Body of pancreas (tissue), 4 donors: ENCODE data around the gene PCDHGB5.

Source experiments
- POLR2A ChIP-seq, 3 donors: fragments of 450-650 bp; IDR thresholded peaks; one replicate each; pipeline ENCODE4 v1.6.1; 2016; ENCODE audit warnings: antibody characterized with exemption in 3 of 3, mild to moderate bottlenecking in 2 of 3
- TF ChIP-seq, protein P1 (sequence below), 7 experiments: fragments of 450-650 bp in 4 of 7; fragments of 200-600 bp in 3 of 7; sonication (generic) in 3 of 7; IDR thresholded peaks; one replicate each; pipeline ENCODE4 v1.5.1; 2016 to 2019; ENCODE audit warnings: antibody characterized with exemption in 7 of 7

DNA sequence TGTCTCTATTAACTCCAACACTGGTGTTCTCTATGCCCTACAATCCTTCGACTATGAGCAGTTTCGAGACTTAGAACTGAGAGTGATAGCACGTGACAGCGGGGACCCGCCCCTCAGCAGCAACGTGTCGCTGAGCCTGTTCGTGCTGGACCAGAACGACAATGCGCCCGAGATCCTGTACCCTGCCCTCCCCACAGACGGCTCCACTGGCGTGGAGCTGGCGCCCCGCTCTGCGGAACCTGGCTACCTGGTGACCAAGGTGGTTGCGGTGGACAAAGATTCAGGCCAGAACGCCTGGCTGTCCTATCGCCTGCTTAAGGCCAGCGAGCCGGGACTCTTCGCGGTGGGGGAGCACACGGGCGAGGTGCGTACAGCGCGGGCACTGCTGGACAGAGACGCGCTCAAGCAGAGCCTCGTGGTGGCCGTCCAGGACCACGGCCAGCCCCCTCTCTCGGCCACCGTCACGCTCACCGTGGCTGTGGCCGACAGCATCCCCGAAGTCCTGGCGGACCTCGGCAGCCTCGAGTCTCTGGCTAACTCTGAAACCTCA, 25.1 kb downstream of the PCDHGB5 start:
- TF ChIP-seq, protein P1, sequence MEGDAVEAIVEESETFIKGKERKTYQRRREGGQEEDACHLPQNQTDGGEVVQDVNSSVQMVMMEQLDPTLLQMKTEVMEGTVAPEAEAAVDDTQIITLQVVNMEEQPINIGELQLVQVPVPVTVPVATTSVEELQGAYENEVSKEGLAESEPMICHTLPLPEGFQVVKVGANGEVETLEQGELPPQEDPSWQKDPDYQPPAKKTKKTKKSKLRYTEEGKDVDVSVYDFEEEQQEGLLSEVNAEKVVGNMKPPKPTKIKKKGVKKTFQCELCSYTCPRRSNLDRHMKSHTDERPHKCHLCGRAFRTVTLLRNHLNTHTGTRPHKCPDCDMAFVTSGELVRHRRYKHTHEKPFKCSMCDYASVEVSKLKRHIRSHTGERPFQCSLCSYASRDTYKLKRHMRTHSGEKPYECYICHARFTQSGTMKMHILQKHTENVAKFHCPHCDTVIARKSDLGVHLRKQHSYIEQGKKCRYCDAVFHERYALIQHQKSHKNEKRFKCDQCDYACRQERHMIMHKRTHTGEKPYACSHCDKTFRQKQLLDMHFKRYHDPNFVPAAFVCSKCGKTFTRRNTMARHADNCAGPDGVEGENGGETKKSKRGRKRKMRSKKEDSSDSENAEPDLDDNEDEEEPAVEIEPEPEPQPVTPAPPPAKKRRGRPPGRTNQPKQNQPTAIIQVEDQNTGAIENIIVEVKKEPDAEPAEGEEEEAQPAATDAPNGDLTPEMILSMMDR (IDR thresholded peaks at IDR 0.05), result no peak
- no peak for TF ChIP-seq POLR2A (IDR thresholded peaks at IDR 0.05)
